ENCODE measurements around the gene ANKIB1.
"Not testable (repeated sequence)": the region's sequence is repeated elsewhere in the genome, so short reads cannot be mapped to it uniquely, and the experiment has no call there.

ANKIB1 gene

GRCh38 chr7:92245487-92246359 lies at the start of gene ANKIB1, which contains the start of gene KRIT1:
TSS of gene ANKIB1 (plus strand) at chr7:92245974. CDS start at chr7:92294979, 49,005 bp downstream.
TSS of gene KRIT1 (minus strand) at chr7:92245914. CDS start at chr7:92242135, 3,779 bp downstream.
- DNase-seq: peak; percentile 58 to 92 (median 86)

GRCh38 chr7:92200791-92201190 lies 45.0 kb upstream of the ANKIB1 start:
- no peak for DNase-seq

- DNase-seq: no peak
Measured at GRCh38 chr7:92205987-92206386, 39.8 kb upstream of the ANKIB1 start.

GRCh38 chr7:92206672-92207071 lies 39.1 kb upstream of the ANKIB1 start:
- no peak for DNase-seq

GRCh38 chr7:92221766-92222165 lies 24.0 kb upstream of the ANKIB1 start:
- DNase-seq: no peak

- DNase-seq: no peak
Measured at GRCh38 chr7:92226981-92227380, 18.8 kb upstream of the ANKIB1 start.

- no peak for DNase-seq
Measured at GRCh38 chr7:92228100-92228499, 17.7 kb upstream of the ANKIB1 start.

- DNase-seq: no peak
Measured at GRCh38 chr7:92228742-92229141, 17.0 kb upstream of the ANKIB1 start.

GRCh38 chr7:92230547-92230946 lies 15.2 kb upstream of the ANKIB1 start:
- DNase-seq: no peak

- DNase-seq: no peak
Measured at GRCh38 chr7:92242972-92243371, 2.8 kb upstream of the ANKIB1 start.

GRCh38 chr7:92244808-92245486 lies 827 bp upstream of the ANKIB1 start:
- DNase-seq: peak in 7 of 58 donors; percentile 27 to 55 (median 38)

GRCh38 chr7:92246360-92247101 lies 757 bp downstream of the ANKIB1 start:
- peak in 49 of 58 donors; percentile 3 to 71 (median 48) for DNase-seq

GRCh38 chr7:92250603-92251002 lies 4.8 kb downstream of the ANKIB1 start:
- DNase-seq: no peak

- no peak for DNase-seq
Measured at GRCh38 chr7:92251181-92251580, 5.4 kb downstream of the ANKIB1 start.

GRCh38 chr7:92253251-92253650 lies 7.5 kb downstream of the ANKIB1 start:
- peak in 35 of 58 donors; percentile 1 to 84 (median 28) for DNase-seq

GRCh38 chr7:92254800-92255199 lies 9.0 kb downstream of the ANKIB1 start:
- not testable (repeated sequence) for DNase-seq

GRCh38 chr7:92255308-92255707 lies 9.5 kb downstream of the ANKIB1 start:
- no peak for DNase-seq

GRCh38 chr7:92259062-92259461 lies 13.3 kb downstream of the ANKIB1 start:
- DNase-seq: no peak

GRCh38 chr7:92259610-92260247 lies 14.0 kb downstream of the ANKIB1 start:
- DNase-seq: no peak

GRCh38 chr7:92260248-92260781 lies 14.5 kb downstream of the ANKIB1 start:
- no peak for DNase-seq

All from anterior cingulate cortex (tissue), 58 donors.